Aorta (tissue), 5 donors: ENCODE measurements around the gene ABCA8. TPM values are rescaled to one million over a fixed set of nuclear protein-coding genes. Genes with fewer than 3 reads are reported as not detected.

Source experiments
- ATAC-seq: fragments of 200-7000 bp; cut with Tn5 transposase; one replicate; pipeline ENCODE4 v1.9.1; 2022; ENCODE audit warnings: moderate library complexity; ENCODE audit not compliant: low FRiP score
- DNase-seq, 2 donors: peaks; one replicate each; pipeline ENCODE4 v3.0.0-alpha.2; 2020
- H3K27ac ChIP-seq, 2 donors: one replicate each; pipeline ENCODE4 v1.5.1; 2013; ENCODE audit warnings: low read length in 2 of 2, mild to moderate bottlenecking in 2 of 2, moderate library complexity in 2 of 2, control low read depth in 1 of 2, inconsistent platforms in 1 of 2, low read depth in 1 of 2
- H3K27me3 ChIP-seq, 2 donors: one replicate each; pipeline ENCODE4 v1.6.1; 2013; ENCODE audit warnings: control low read depth in 1 of 2, low read length in 1 of 2, mild to moderate bottlenecking in 1 of 2, moderate library complexity in 1 of 2; ENCODE audit not compliant: insufficient read depth in 2 of 2, control insufficient read depth in 1 of 2
- H3K36me3 ChIP-seq, 2 donors: one replicate each; pipeline ENCODE4 v1.6.1; 2013; ENCODE audit warnings: control low read depth in 1 of 2, low read length in 1 of 2, mild to moderate bottlenecking in 1 of 2; ENCODE audit not compliant: insufficient read depth in 2 of 2, control insufficient read depth in 1 of 2
- H3K4me1 ChIP-seq, 2 donors: one replicate each; pipeline ENCODE4 v1.6.1; 2013; ENCODE audit warnings: low read length in 2 of 2, control low read depth in 1 of 2, mild to moderate bottlenecking in 1 of 2, moderate library complexity in 1 of 2; ENCODE audit not compliant: insufficient read depth in 2 of 2, control insufficient read depth in 1 of 2
- H3K4me3 ChIP-seq, 2 donors: one replicate each; pipeline ENCODE4 v1.5.1; 2013; ENCODE audit warnings: low read length in 2 of 2, control low read depth in 1 of 2, mild to moderate bottlenecking in 1 of 2
- H3K9me3 ChIP-seq: one replicate; pipeline ENCODE4 v1.6.1; 2013; ENCODE audit warnings: mild to moderate bottlenecking, low read length; ENCODE audit not compliant: control insufficient read depth
- WGBS, 2 donors: extraction: QIAGEN DNeasy Blood & Tissue Kit; methylation state at CpG; one replicate each; pipeline ENCODE4 v1.1.7; 2013; 5-methylcytosine and 5-hydroxymethylcytosine counted together
- intact Hi-C, 2 donors: fragments of 100-400 bp; cut with DNase I; formaldehyde crosslinking; loops; one replicate each; pipeline versions ENCODE4 v1.14.2 to v1.15.0; 2022
- polyA plus RNA-seq, 2 donors: library from polyadenylated mRNA; stranded (reverse); fragments of 200-250 nt; gene quantifications; one replicate each; pipeline ENCODE4 v1.2.3, GENCODE V29; 2013
- total RNA-seq, 2 donors: library from RNA; stranded (reverse); fragmentation: NEBNext Ultra II Directional; extraction: Animal tissue kit (Norgen Biotek cat#: 25700); gene quantifications; one replicate each; pipeline ENCODE4 v1.2.1, GENCODE V29; 2021
- donor health status: healthy with polysubstance abuse.
- donor health status: Bipolar disorder and iron deficiency.
- donor health status: DM: no; HTN: no; CAD: no.
- donor health status: DM: no; HTN: no; CAD: no.
- donor health status: DM: yes; HTN: yes; CAD: no.

Gene ABCA8
- total and polyA plus RNA-seq, 4 donors = 0.88 to 292 (median 58.5) TPM

DNA sequence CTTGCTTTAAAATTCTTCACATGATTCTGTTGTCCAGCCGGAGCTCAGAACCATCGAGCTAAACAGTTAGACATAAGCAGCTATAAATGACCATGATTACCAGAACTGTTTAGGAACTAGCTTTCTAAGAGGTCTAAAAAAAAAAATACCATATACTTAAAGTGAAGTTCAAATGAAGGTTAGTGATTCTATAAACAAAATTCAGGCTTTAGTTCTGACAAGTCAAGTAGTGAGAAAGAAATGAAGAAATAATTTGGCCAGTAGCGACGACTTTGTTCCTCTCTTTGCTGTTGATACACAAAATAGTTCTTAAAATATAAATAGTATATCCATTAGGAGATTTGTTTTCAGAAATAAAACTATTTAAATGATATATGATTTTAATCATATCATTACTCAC is 27.7 kb downstream of the ABCA8 start:
- 70 to 79% methylated on average over 4 of the region's 4 CpGs for WGBS, 2 donors
- H3K27ac ChIP-seq = no peak overlapping the region
- DNase-seq = no peak
- no peaks in the 10 kb centered on the region for H3K4me1 ChIP-seq
- H3K9me3 ChIP-seq = no peaks in the 10 kb centered on the region
- no peaks in the 10 kb centered on the region for H3K36me3 ChIP-seq
- H3K4me3 ChIP-seq = no peak overlapping the region
- H3K27me3 ChIP-seq = no peaks in the 10 kb centered on the region
- no peak for ATAC-seq
- intact Hi-C loops = no loop called here

DNA sequence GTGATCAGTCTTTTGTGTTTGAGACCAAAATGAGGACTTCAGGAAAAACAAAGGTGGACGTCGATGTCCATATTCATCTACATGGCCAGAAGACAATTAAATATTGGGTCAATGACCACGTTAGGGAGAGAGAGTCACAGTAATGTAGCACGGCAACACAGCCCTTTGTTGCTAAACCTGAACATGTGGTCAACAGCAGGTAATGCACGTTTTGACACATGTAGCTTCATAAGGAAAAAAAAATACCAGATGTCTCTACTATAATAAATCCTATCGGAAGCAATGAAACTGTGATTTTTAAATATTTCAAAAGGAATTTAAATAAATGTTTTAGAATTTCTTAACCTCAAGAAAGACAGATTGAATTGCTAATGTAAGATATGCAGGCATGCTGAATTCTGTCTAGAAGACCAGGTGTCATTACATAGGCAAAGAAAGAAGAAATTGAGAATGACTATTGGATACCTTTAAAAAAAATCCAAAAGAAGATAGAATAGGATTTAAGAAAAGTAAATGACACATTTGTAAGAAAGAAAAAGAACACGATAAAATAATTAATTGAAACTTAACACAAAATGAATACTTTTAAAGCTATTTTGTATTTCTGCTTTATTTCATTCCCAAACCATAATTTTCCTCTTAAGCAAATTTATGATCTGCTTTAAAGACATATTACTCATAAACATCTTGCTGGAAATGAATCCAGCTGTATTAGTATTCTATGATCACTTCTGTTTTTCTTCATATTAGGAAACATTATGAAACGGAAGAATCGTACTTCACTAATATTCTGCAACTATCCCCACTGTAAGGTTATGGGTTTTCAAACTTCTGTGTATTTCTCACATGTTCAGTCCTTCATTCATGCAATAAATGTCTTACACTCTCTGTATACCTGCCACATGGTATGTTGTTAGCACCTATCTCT is 30.1 kb downstream of the ABCA8 start:
- Histone ChIP-seq H3K9me3 (no peaks in the 10 kb centered on the region), H3K27ac (no peak overlapping the region), H3K36me3 (no peaks in the 10 kb centered on the region), H3K4me3 (no peak overlapping the region), H3K27me3 (no peaks in the 10 kb centered on the region), H3K4me1 (no peaks in the 10 kb centered on the region)
- ATAC-seq (no peak), DNase-seq (no peak)
- intact Hi-C loops = no loop called here
- 79 to 85% methylated on average over 9 of the region's 9 CpGs for WGBS, 2 donors

DNA sequence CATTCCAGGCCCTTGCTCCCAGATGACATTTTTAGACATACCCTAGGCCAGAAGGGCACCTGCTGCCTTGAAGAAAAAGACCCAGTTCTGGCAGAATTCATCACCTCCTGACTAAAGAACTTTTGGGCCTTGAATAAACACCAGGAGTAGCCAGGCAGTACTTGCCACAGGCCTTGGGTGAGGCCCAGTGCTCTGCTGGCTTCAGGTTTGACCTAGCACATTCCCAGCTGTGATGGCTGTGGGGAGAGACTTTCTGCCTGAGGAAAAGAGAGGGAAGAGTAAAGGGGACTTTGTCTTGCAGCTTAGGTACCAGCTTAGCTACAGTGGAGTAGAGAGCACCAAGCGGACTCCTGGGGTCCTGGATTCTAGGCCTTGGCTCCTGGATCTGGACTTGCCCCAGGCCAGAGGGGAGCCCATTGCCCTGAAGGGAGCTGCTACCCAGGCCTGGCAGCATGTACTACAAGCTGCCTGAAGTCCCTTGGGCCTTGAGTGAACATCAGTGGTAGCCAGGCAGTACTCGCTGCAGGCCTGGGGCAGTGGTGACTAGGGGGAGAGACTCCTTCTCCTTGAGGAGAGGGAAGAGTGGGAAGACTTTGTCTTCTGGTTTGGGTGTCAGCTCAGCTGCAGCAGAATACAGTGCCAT is 44.3 kb downstream of the ABCA8 start:
- H3K36me3 ChIP-seq = no peaks in the 10 kb centered on the region
- WGBS, 2 donors = 78 to 86% methylated on average over 2 of the region's 2 CpGs

DNA sequence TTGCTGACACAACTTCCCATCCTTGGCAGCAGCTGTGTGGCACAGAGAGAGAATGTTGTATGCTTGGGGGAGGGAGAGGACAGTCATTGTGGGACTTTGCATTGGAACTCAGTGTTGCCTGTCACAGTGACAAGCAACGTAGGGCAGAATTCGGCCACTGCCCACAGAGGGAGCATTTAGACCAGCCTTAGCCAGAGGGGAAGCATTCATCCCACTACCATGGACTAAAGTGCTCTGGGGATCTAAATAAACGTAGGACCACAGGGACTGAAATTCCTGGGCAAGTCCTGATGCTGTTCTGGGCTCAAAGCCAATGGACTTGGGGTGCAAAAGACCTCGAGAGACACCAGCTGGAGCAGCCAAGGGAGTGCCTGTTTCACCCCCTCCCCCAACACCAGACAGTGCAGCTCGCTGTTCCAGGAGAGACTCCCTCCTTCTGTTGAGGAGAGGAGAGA is 44.9 kb downstream of the ABCA8 start:
- peak overlapping the region in 1 of 2 donors; percentile 84 for H3K27ac ChIP-seq
- no peak for ATAC-seq
- no peak overlapping the region for H3K4me3 ChIP-seq
- intact Hi-C loops = no loop called here
- H3K27me3 ChIP-seq = no peaks in the 10 kb centered on the region
- no peaks in the 10 kb centered on the region for H3K36me3 ChIP-seq
- peak in 1 of 2 donors; percentile 62 for DNase-seq
- 40 to 42% methylated on average over 5 of the region's 5 CpGs for WGBS, 2 donors
- H3K4me1 ChIP-seq = peaks cover 0 to 3% of the 10 kb centered on the region in 2 donors
- no peaks in the 10 kb centered on the region for H3K9me3 ChIP-seq

More for the DNA sequence above, 44.3 kb downstream of the ABCA8 start:
- Histone ChIP-seq H3K4me1 (peaks cover 0 to 3% of the 10 kb centered on the region in 2 donors), H3K27ac (peak overlapping the region in 1 of 2 donors; percentile 84), H3K9me3 (no peaks in the 10 kb centered on the region), H3K27me3 (no peaks in the 10 kb centered on the region), H3K4me3 (no peak overlapping the region)
- intact Hi-C loops = no loop called here
- ATAC-seq (no peak), DNase-seq (no peak)

DNA sequence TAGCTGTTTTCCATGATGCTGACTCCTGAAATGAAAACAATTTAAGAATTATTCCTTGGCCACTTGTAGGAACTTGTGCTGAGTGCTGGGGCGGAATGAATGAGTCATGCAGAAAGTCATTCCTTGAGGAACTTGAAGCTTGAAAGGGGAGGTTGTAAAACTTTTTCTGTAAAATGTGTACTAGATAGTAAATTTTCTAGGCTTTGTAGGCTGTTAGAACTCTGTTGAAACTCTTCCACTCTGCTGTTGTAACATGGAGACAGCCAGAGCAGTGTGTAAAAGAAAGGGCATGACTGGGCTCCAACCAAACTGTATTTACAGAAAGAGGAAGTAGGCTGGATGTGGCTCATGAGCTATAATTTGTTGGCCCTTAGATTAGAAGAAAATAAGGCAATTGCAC is 46.1 kb downstream of the ABCA8 start:
- peak; percentile 85 for ATAC-seq
- WGBS, 2 donors = 0 to 1% methylated on average over 1 of the region's 1 CpG
- DNase-seq = peak in 1 of 2 donors; percentile 73

DNA sequence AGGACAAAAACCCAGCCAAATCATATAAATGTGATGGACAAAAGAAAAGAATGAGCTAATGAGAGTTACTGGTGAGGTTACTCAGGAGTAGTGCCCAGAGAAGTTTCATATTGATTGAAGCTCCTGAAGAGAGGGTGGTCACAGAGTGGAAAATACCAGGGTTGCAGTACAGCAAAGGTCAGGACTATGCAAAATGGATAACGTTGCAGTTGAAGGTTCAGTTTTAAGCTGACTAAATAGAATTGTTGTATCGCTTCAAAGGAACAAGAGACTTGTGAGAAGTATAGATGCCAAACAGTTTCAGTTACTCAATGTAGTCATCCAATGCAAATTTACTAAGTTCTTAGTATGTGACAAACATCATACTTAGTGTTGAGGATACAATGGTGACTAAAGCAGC is 47.1 kb downstream of the ABCA8 start:
- H3K27me3 ChIP-seq = no peaks in the 10 kb centered on the region
- no peak for ATAC-seq
- no peaks in the 10 kb centered on the region for H3K9me3 ChIP-seq
- no peak overlapping the region for H3K27ac ChIP-seq
- no peak overlapping the region for H3K4me3 ChIP-seq
- intact Hi-C loops = no loop called here
- WGBS, 2 donors = 81 to 83% methylated on average over 2 of the region's 2 CpGs
- DNase-seq = no peak
- H3K36me3 ChIP-seq = no peaks in the 10 kb centered on the region
- H3K4me1 ChIP-seq = peaks cover 0 to 3% of the 10 kb centered on the region in 2 donors

More for the DNA sequence above, 46.1 kb downstream of the ABCA8 start:
- peak overlapping the region; percentile 84 to 86 for H3K27ac ChIP-seq
- H3K4me1 ChIP-seq = peaks cover 0 to 3% of the 10 kb centered on the region in 2 donors
- no peak overlapping the region for H3K4me3 ChIP-seq
- no peaks in the 10 kb centered on the region for H3K9me3 ChIP-seq
- no peaks in the 10 kb centered on the region for H3K27me3 ChIP-seq
- H3K36me3 ChIP-seq = no peaks in the 10 kb centered on the region
- intact Hi-C loops = no loop called here

DNA sequence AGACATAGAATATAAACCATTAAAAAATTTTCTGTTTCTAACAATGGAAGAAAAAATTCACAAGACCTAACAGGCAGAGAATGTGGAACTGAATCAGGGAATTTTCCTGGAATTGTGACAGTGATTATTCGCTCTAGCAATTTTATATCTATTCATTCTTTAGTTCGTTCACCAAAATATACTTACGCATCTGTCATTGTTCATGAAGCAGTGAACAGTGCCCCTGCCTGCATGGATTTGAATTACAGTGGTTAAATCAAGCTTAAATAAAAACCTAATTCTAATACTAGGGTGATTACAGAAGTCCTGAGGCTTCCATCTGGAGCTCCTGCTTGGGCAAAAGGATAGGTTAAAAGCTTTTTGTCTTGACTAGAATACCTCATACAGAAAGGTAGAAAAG is 48.6 kb downstream of the ABCA8 start:
- intact Hi-C loops = no loop called here
- Histone ChIP-seq H3K27ac (no peak overlapping the region), H3K4me1 (peaks cover 0 to 3% of the 10 kb centered on the region in 2 donors), H3K27me3 (no peaks in the 10 kb centered on the region), H3K4me3 (no peak overlapping the region), H3K36me3 (no peaks in the 10 kb centered on the region), H3K9me3 (no peaks in the 10 kb centered on the region)
- no peak for DNase-seq
- ATAC-seq = no peak
- 79 to 80% methylated on average over 3 of the region's 3 CpGs for WGBS, 2 donors

DNA sequence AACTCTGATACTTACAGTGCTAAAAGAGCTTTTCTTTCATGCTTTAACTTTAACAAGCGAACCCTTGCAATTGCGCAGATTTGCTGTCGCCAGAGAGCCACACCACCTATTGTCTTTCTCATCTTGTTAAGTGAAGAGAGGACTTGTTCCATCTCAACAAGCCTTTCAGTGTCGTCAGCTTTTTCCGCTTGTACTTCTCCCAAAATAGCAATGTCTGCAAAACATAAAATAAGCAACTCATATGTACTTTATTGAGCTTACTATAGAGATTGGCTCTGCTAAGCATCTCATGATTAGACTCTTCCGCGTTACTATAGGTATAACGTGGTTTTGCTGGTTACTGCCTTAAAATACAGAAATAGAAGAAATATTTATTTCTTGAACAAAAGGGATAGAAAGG is 51.9 kb downstream of the ABCA8 start:
- Histone ChIP-seq H3K36me3 (no peaks in the 10 kb centered on the region), H3K4me1 (no peaks in the 10 kb centered on the region), H3K4me3 (no peak overlapping the region), H3K9me3 (no peaks in the 10 kb centered on the region), H3K27ac (no peak overlapping the region), H3K27me3 (no peaks in the 10 kb centered on the region)
- ATAC-seq (no peak), DNase-seq (no peak)
- intact Hi-C loops = no loop called here
- WGBS, 2 donors = 81 to 84% methylated on average over 8 of the region's 8 CpGs
